ENCODE data around the gene ARID3C. TPM values are rescaled to one million over a fixed set of nuclear protein-coding genes. Genes with fewer than 3 reads are reported as not detected.

Gene ARID3C
- total RNA-seq, 1 donor from 2014 or later, result not detected

GRCh38 chr9:34592895-34593601 is 35.8 kb downstream of the ARID3C start:
- Histone ChIP-seq H3K9me3 (replicated peaks) (no peaks in the 10 kb centered on the region), H3K36me3 (no peaks in the 10 kb centered on the region), H3K4me1 (peaks cover 59% of the 10 kb centered on the region), H3K27me3 (ENCODE audit: low read depth) (peaks cover 55% of the 10 kb centered on the region), H3K4me3 (peak overlapping the region; percentile 20), H3K27ac (replicated peaks) (peak overlapping the region; percentile 70)
- TF ChIP-seq CTCF (IDR thresholded peaks at IDR 0.05; ENCODE audit: borderline replicate concordance), result no peak
- intact Hi-C loops (cut with micrococcal nuclease), result loop anchor here (5.0 kb wide), 1 partner anchor 46 kb away; no protein-coding TSS in a partner anchor
- DNase-seq, result peak; percentile 81

- Histone ChIP-seq H3K9me3 (replicated peaks) (no peaks in the 10 kb centered on the region), H3K27me3 (ENCODE audit: low read depth) (peaks cover 63% of the 10 kb centered on the region), H3K4me3 (peak overlapping the region; percentile 68), H3K27ac (replicated peaks) (peak overlapping the region; percentile 70), H3K36me3 (no peaks in the 10 kb centered on the region), H3K4me1 (peaks cover 59% of the 10 kb centered on the region)
- DNase-seq, result no peak
- TF ChIP-seq CTCF (IDR thresholded peaks at IDR 0.05; ENCODE audit: borderline replicate concordance), result no peak
- intact Hi-C loops (cut with micrococcal nuclease), result loop anchor here (5.0 kb wide), 1 partner anchor 45 kb away; no protein-coding TSS in a partner anchor
Observed at GRCh38 chr9:34591917-34592866, 36.7 kb downstream of the ARID3C start.

- peak; percentile 88 for DNase-seq
- H3K27ac ChIP-seq (replicated peaks), result peak overlapping the region; percentile 37
- peaks cover 71% of the 10 kb centered on the region for H3K27me3 ChIP-seq (ENCODE audit: low read depth)
- intact Hi-C loops (cut with micrococcal nuclease), result loop anchor here (5.0 kb wide), 1 partner anchor 44 kb away; no protein-coding TSS in a partner anchor
- TF ChIP-seq CTCF (IDR thresholded peaks at IDR 0.05; ENCODE audit: borderline replicate concordance), result peak; percentile 92
- no peaks in the 10 kb centered on the region for H3K9me3 ChIP-seq (replicated peaks)
- peak overlapping the region; percentile 68 for H3K4me3 ChIP-seq
- peaks cover 59% of the 10 kb centered on the region for H3K4me1 ChIP-seq
- no peaks in the 10 kb centered on the region for H3K36me3 ChIP-seq
Observed at GRCh38 chr9:34591248-34591916, 37.5 kb downstream of the ARID3C start.

- no peak for DNase-seq
- Histone ChIP-seq H3K4me3 (peak overlapping the region; percentile 68), H3K27ac (replicated peaks) (peak overlapping the region; percentile 37), H3K9me3 (replicated peaks) (no peaks in the 10 kb centered on the region), H3K36me3 (no peaks in the 10 kb centered on the region), H3K27me3 (ENCODE audit: low read depth) (peaks cover 76% of the 10 kb centered on the region), H3K4me1 (peaks cover 59% of the 10 kb centered on the region)
- no peak for TF ChIP-seq CTCF (IDR thresholded peaks at IDR 0.05; ENCODE audit: borderline replicate concordance)
- intact Hi-C loops (cut with micrococcal nuclease), result loop anchor here (5.0 kb wide), 1 partner anchor 43 kb away; no protein-coding TSS in a partner anchor
Observed at GRCh38 chr9:34590381-34591247, 38.3 kb downstream of the ARID3C start.

Data from left ventricle myocardium inferior (tissue), 1 donor.